GM19468 (cell line): ENCODE measurements around the gene CSF1R.

Experiments used
- ATAC-seq: cut with Tn5 transposase; IDR thresholded peaks from one replicate; pipeline ENCODE4 v1.9.1; 2021; ENCODE audit warnings: mild to moderate bottlenecking, moderate library complexity, moderate number of reproducible peaks; ENCODE audit not compliant: unreplicated experiment; ENCODE audit errors: extremely low read depth

The CSF1R gene

GRCh38 chr5:150075806-150076205 lies 10.5 kb downstream of the CSF1R start:
- no peak for ATAC-seq

GRCh38 chr5:150075233-150075632 lies 11.1 kb downstream of the CSF1R start:
- no peak for ATAC-seq

GRCh38 chr5:150073677-150074076 lies 12.7 kb downstream of the CSF1R start:
- no peak for ATAC-seq

GRCh38 chr5:150073086-150073625 lies 13.2 kb downstream of the CSF1R start:
- no peak for ATAC-seq

- ATAC-seq = no peak
Measured at GRCh38 chr5:150070821-150071220, 15.5 kb downstream of the CSF1R start.

GRCh38 chr5:150069672-150070627 lies 16.4 kb downstream of the CSF1R start:
- no peak for ATAC-seq

- ATAC-seq = no peak
Measured at GRCh38 chr5:150068961-150069645, 17.3 kb downstream of the CSF1R start.

GRCh38 chr5:150068472-150068871 lies 17.9 kb downstream of the CSF1R start:
- ATAC-seq = no peak

GRCh38 chr5:150068071-150068470 lies 18.3 kb downstream of the CSF1R start:
- no peak for ATAC-seq

GRCh38 chr5:150067405-150067960 lies 18.9 kb downstream of the CSF1R start:
- ATAC-seq = no peak

GRCh38 chr5:150066901-150067396 lies 19.4 kb downstream of the CSF1R start:
- no peak for ATAC-seq

- no peak for ATAC-seq
Measured at GRCh38 chr5:150066436-150066835, 19.9 kb downstream of the CSF1R start.

- ATAC-seq = no peak
Measured at GRCh38 chr5:150065886-150066285, 20.5 kb downstream of the CSF1R start.

- ATAC-seq = no peak
Measured at GRCh38 chr5:150065346-150065745, 21.0 kb downstream of the CSF1R start.

- ATAC-seq = no peak
Measured at GRCh38 chr5:150064681-150065220, 21.6 kb downstream of the CSF1R start.

- no peak for ATAC-seq
Measured at GRCh38 chr5:150063638-150064037, 22.7 kb downstream of the CSF1R start.

- no peak for ATAC-seq
Measured at GRCh38 chr5:150062216-150062922, 24.0 kb downstream of the CSF1R start.

GRCh38 chr5:150061538-150061995 lies 24.8 kb downstream of the CSF1R start:
- no peak for ATAC-seq

GRCh38 chr5:150060471-150060870 lies 25.9 kb downstream of the CSF1R start:
- no peak for ATAC-seq

- ATAC-seq = no peak
Measured at GRCh38 chr5:150059623-150060022, 26.7 kb downstream of the CSF1R start.
